Lower leg skin (tissue), 3 donors: Measurements from ENCODE around the gene KAT2B.

Source experiments
- POLR2A ChIP-seq, 2 donors: fragments of 450-650 bp; IDR thresholded peaks; one replicate each; pipeline ENCODE4 v1.6.1; 2016 to 2017; ENCODE audit warnings: antibody characterized with exemption in 2 of 2, mild to moderate bottlenecking in 1 of 2, moderate library complexity in 1 of 2
- TF ChIP-seq, protein P1 (sequence below), 3 donors: fragments of 450-650 bp; IDR thresholded peaks; one replicate each; pipeline ENCODE4 v1.5.1; 2016; ENCODE audit warnings: antibody characterized with exemption in 3 of 3, mild to moderate bottlenecking in 3 of 3, moderate library complexity in 2 of 3

GRCh38 chr3:20037255-20037996 lies 2.8 kb upstream of the KAT2B start:
- TF ChIP-seq, protein P1, sequence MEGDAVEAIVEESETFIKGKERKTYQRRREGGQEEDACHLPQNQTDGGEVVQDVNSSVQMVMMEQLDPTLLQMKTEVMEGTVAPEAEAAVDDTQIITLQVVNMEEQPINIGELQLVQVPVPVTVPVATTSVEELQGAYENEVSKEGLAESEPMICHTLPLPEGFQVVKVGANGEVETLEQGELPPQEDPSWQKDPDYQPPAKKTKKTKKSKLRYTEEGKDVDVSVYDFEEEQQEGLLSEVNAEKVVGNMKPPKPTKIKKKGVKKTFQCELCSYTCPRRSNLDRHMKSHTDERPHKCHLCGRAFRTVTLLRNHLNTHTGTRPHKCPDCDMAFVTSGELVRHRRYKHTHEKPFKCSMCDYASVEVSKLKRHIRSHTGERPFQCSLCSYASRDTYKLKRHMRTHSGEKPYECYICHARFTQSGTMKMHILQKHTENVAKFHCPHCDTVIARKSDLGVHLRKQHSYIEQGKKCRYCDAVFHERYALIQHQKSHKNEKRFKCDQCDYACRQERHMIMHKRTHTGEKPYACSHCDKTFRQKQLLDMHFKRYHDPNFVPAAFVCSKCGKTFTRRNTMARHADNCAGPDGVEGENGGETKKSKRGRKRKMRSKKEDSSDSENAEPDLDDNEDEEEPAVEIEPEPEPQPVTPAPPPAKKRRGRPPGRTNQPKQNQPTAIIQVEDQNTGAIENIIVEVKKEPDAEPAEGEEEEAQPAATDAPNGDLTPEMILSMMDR (IDR thresholded peaks at IDR 0.05), result no peak
- TF ChIP-seq POLR2A (IDR thresholded peaks at IDR 0.05), result no peak
